Spinal cord (tissue), 10 donors: Measurements from ENCODE around the gene CDK2AP2. TPM values are rescaled to one million over a fixed set of nuclear protein-coding genes. Genes with fewer than 3 reads are reported as not detected.

ENCODE experiments used
- DNase-seq, 6 donors: peaks; one replicate each; pipeline versions ENCODE4 v3.0.0 to v3.0.0-alpha.2; 2013 to 2015; ENCODE audit warnings: low spot score in 6 of 6, low read depth in 4 of 6
- H3K27ac ChIP-seq: one replicate; pipeline ENCODE4 v1.5.1; 2013; ENCODE audit warnings: low read depth, low read length, control low read depth
- H3K27me3 ChIP-seq: one replicate; pipeline ENCODE4 v1.6.1; 2013; ENCODE audit warnings: low read length; ENCODE audit not compliant: control insufficient read depth, insufficient read depth
- H3K36me3 ChIP-seq: one replicate; pipeline ENCODE4 v1.6.1; 2013; ENCODE audit warnings: low read length; ENCODE audit not compliant: control insufficient read depth, insufficient read depth
- H3K4me1 ChIP-seq: one replicate; pipeline ENCODE4 v1.6.1; 2013; ENCODE audit warnings: low read length; ENCODE audit not compliant: control insufficient read depth, insufficient read depth
- H3K4me3 ChIP-seq: one replicate; pipeline ENCODE4 v1.5.1; 2013; ENCODE audit warnings: low read depth, low read length, control low read depth
- H3K9me3 ChIP-seq: one replicate; pipeline ENCODE4 v1.6.1; 2013; ENCODE audit warnings: low read length; ENCODE audit not compliant: control insufficient read depth, insufficient read depth
- WGBS: methylation state at CpG from one replicate; pipeline ENCODE4 v1.1.5; 2013; ENCODE audit warnings: missing lambda C conversion rate; ENCODE audit not compliant: insufficient coverage; 5-methylcytosine and 5-hydroxymethylcytosine counted together
- polyA plus RNA-seq, 2 donors: library from polyadenylated mRNA; unstranded; fragments of 120-200 nt; gene quantifications; one replicate each; pipeline ENCODE4 v1.2.1, GENCODE V29; 2013; ENCODE audit not compliant: insufficient read length in 2 of 2
- total RNA-seq, 2 donors: library from RNA; depleted of rRNA in 1 of 2; stranded (reverse); fragments of 120-200 nt in 1 of 2; fragments of >200 nt in 1 of 2; gene quantifications; one replicate each; pipeline versions ENCODE4 v1.2.3 to v1.2.4, GENCODE V29; 2013 to 2014
- donor health status: healthy.

Gene CDK2AP2
- total and polyA plus RNA-seq, 4 donors = 8.7 to 53.2 (median 39.3) TPM

DNA sequence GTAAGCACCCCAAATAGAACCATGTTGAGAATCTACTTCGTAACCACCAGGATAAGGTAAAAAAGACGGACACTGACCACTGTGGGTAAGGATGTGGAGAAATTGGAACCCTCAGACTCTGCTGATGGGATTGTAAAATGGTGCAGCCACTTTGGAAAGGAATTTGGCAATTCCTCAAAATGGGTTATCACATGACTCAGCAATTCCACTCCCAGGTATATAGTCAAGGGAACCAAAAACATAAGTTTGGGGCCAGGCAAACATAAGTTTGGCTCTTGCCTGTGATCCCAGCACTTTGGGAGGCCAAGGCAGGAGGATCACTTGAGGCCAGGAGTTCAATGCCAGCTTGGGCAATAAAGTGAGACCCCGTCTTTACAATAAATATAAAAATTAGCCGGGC lies 20.4 kb upstream of the CDK2AP2 start:
- H3K9me3 ChIP-seq = no peaks in the 10 kb centered on the region
- no peaks in the 10 kb centered on the region for H3K36me3 ChIP-seq
- no peak overlapping the region for H3K27ac ChIP-seq
- H3K27me3 ChIP-seq = no peaks in the 10 kb centered on the region
- no peak for DNase-seq
- no peak overlapping the region for H3K4me3 ChIP-seq
- 75% methylated on average over 2 of the region's 4 CpGs for WGBS
- peaks cover 7% of the 10 kb centered on the region for H3K4me1 ChIP-seq

DNA sequence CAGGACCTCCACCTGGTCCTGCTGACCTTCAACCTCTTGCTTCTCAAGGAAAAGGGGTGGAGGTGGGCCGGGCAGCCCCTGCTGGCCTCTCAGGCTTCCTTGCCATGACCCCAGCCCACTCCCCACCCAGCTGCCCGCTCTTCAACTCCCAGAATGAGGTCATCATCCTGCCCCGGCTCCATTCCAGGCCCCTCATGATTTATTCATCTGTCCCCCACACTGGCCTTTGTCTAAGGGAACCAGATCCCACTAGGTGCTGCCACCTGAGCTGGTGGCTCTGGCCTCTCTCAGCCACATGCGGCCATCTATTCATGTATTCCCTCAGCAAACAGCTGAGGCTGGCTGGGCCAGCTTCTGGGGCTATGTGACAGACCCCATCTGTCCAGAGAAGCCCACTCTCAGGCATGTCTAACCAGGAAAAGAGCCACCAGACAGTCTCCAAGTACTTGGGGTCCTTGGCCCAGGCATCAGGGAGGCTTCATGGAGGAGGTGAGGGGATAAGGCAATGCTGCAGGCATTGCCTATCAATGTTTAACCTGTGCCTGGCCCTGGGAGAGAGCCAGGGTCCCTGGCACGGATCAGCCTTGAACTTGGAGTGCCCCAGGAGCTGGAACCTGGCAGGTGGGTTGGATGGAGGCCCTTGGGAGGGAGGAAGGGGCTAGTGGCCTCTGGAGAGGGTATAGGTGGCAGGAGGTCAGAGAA lies 17.5 kb upstream of the CDK2AP2 start:
- no peaks in the 10 kb centered on the region for H3K9me3 ChIP-seq
- no peak overlapping the region for H3K4me3 ChIP-seq
- H3K36me3 ChIP-seq = no peaks in the 10 kb centered on the region
- no peak overlapping the region for H3K27ac ChIP-seq
- no peak for DNase-seq
- H3K27me3 ChIP-seq = no peaks in the 10 kb centered on the region
- H3K4me1 ChIP-seq = peaks cover 7% of the 10 kb centered on the region
- WGBS = 49% methylated on average over 4 of the region's 5 CpGs

DNA sequence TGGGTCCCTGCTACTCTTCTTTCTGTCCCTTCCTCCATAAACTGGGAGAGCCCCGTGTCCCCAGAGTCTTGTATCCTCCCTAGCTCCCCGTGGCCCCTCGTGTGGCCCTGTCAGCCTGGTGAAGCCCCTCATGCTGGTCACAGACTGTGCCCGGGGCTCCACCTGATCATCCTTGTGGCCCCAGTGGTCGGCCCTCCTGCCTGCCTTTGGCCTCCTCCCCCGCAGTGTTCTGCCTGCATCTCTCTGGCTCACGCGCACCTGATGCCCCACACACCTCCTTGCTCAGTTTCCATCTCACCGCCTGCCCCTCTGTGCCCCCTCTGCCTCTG lies 16.5 kb upstream of the CDK2AP2 start:
- no peaks in the 10 kb centered on the region for H3K36me3 ChIP-seq
- no peak for DNase-seq
- no peaks in the 10 kb centered on the region for H3K27me3 ChIP-seq
- no peak overlapping the region for H3K27ac ChIP-seq
- H3K4me3 ChIP-seq = no peak overlapping the region
- no peaks in the 10 kb centered on the region for H3K9me3 ChIP-seq
- peaks cover 7% of the 10 kb centered on the region for H3K4me1 ChIP-seq
- WGBS = 86% methylated on average over 9 of the region's 9 CpGs

DNA sequence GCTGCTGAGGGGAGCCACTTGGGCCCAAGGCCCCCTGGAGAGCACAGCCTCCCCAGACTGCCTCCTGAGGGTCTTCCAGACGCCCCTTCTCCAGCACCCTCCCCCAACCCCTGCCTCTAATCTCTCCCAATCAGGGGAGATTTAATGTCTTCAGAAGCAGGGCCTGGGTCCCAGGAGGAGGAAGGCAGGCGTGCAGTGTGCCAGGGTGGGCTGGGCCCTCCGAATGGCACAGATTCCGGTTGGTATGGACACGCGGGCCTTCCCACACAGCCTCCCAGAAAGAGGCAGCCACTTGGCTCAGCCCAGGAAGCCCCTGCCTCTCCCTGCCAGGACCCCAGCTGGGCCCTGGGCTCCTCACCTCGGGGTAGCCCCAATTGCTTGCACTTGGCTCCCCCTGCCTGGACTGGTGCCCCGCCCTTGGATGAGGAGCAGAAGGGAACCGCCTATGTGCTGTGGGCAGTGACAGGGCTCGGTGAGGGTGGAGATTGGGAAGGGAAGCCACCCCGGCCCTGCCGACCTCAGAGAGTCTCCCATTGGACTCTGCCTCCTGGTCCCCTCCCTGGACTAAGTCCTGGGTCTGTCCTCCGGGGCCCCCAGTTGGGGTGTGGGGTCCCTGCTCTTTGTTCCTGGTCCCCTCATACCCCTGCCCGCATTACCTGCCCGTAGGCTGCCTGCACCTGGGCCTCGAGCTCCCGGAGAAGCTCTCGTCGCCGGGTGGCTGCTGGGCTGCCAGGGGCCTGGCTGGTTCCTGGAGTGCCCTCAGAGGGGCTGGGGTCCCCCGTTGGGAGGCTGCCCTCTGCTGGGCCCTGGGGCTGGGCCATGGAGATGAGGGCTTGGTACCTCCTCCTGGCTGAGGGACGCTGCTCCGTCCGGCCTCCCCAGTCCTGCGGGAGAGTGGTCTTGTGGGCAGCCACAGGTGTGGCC lies 15.9 kb upstream of the CDK2AP2 start:
- 84% methylated on average over 23 of the region's 25 CpGs for WGBS
- Histone ChIP-seq H3K27me3 (no peaks in the 10 kb centered on the region), H3K27ac (no peak overlapping the region), H3K9me3 (no peaks in the 10 kb centered on the region), H3K36me3 (no peaks in the 10 kb centered on the region), H3K4me1 (peaks cover 7% of the 10 kb centered on the region), H3K4me3 (no peak overlapping the region)
- no peak for DNase-seq

DNA sequence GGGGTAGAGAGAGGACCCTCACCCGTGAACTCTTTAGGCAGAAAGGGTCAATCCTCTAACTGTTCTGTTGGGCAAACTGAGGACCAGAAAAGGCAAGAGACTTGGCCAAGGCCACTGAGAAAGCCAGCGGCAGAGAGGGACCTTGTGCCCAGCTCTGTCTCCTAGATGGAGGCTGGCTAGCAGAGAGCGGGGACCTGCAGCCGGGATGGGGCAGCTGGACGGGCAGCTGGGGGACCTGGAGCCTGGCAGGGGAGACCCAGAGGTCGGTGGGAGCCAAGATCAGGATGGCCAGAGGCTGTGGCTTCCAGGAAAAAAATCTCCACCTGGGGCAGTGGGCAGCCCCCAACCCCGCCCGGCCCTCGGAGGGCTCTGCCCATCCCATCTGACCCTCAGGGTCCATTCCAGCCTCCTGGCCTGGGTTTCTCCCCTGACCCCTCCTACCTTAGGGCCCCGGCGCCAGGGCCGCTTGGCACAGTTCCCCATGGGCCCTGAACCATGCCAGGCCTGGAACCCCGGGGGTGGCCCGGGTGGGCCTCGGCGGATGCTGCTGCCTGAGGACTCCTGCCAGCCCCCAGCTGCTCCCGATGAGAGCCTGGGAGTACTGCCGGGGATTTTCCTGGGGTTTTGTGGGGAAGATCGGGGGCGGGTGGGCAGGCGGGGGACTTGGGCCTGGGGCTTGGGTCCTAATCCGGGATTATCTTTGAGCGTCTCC lies 15.0 kb upstream of the CDK2AP2 start, which contains the start of gene CABP2:
TSS of gene CABP2 (minus strand) at position 603 of the 712 bp plus-strand sequence. CDS start at position 483, 120 bp downstream.
- 78% methylated on average over 17 of the region's 23 CpGs for WGBS
- Histone ChIP-seq H3K36me3 (no peaks in the 10 kb centered on the region), H3K27ac (no peak within 1 kb of the TSS)

DNA sequence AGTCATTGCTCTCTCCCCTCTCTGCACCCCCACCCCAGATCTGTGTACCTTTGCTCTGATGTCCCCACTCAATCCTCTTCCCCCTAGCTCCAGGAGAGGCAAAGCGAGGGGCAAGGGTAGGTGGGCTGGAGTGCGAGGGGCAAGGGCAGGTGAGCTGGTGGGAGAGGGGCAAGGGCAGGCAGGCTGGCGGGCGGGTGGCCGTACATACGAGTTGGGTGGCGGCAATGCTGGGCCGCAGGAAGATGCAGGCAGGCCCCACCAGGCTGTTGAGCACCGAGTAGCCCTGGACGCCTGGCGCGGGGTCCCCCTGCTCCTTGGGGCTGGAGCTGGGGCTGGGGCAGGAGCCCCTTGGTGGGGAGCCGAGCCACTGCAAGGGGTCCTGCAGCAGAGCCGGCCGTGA lies 14.4 kb upstream of the CDK2AP2 start:
- no peak for DNase-seq
- no peaks in the 10 kb centered on the region for H3K9me3 ChIP-seq
- no peaks in the 10 kb centered on the region for H3K36me3 ChIP-seq
- no peak overlapping the region for H3K4me3 ChIP-seq
- 90% methylated on average over 13 of the region's 15 CpGs for WGBS
- no peak overlapping the region for H3K27ac ChIP-seq
- H3K27me3 ChIP-seq = no peaks in the 10 kb centered on the region
- peaks cover 7% of the 10 kb centered on the region for H3K4me1 ChIP-seq

More for the DNA sequence above, 15.0 kb upstream of the CDK2AP2 start, which contains the start of gene CABP2:
- no peaks in the 10 kb centered on the region for H3K9me3 ChIP-seq
- peaks cover 7% of the 10 kb centered on the region for H3K4me1 ChIP-seq
- no peak for DNase-seq
- no peaks in the 10 kb centered on the region for H3K27me3 ChIP-seq
- H3K4me3 ChIP-seq = no peak within 1 kb of the TSS

- no peaks in the 10 kb centered on the region for H3K36me3 ChIP-seq
- no peak overlapping the region for H3K27ac ChIP-seq
- 86% methylated on average over 6 of the region's 10 CpGs for WGBS
- H3K4me1 ChIP-seq = peaks cover 7% of the 10 kb centered on the region
- H3K4me3 ChIP-seq = no peak overlapping the region
- H3K27me3 ChIP-seq = no peaks in the 10 kb centered on the region
- no peak for DNase-seq
- H3K9me3 ChIP-seq = no peaks in the 10 kb centered on the region
These were observed 14.0 kb upstream of the CDK2AP2 start for GRCh38 chr11:67521924-67522323.

- Histone ChIP-seq H3K27ac (no peak overlapping the region), H3K36me3 (no peaks in the 10 kb centered on the region), H3K27me3 (no peaks in the 10 kb centered on the region), H3K9me3 (no peaks in the 10 kb centered on the region), H3K4me1 (peaks cover 7% of the 10 kb centered on the region), H3K4me3 (no peak overlapping the region)
- no peak for DNase-seq
- 83% methylated on average over 16 of the region's 16 CpGs for WGBS
These were observed 13.2 kb upstream of the CDK2AP2 start for GRCh38 chr11:67520856-67521824.

- Histone ChIP-seq H3K9me3 (no peaks in the 10 kb centered on the region), H3K36me3 (no peaks in the 10 kb centered on the region), H3K4me3 (no peak overlapping the region), H3K27me3 (no peaks in the 10 kb centered on the region), H3K4me1 (peaks cover 7% of the 10 kb centered on the region), H3K27ac (no peak overlapping the region)
- no peak for DNase-seq
- WGBS = 87% methylated on average over 32 of the region's 32 CpGs
These were observed 11.8 kb upstream of the CDK2AP2 start for GRCh38 chr11:67519726-67520125.
